GM19438 (cell line): ENCODE measurements around the gene MEFV.
"Not testable (repeated sequence)": the region's sequence is repeated elsewhere in the genome, so short reads cannot be mapped to it uniquely, and the experiment has no call there.

Source experiments
- ATAC-seq: cut with Tn5 transposase; IDR thresholded peaks from one replicate; pipeline ENCODE4 v1.9.1; 2021; ENCODE audit warnings: low read depth; ENCODE audit not compliant: unreplicated experiment

The MEFV gene

GRCh38 chr16:3271281-3271680 lies 14.8 kb upstream of the MEFV start:
- ATAC-seq, result not testable (repeated sequence)

- ATAC-seq, result not testable (repeated sequence)
Measured at GRCh38 chr16:3270718-3271117, 14.3 kb upstream of the MEFV start.

DNA sequence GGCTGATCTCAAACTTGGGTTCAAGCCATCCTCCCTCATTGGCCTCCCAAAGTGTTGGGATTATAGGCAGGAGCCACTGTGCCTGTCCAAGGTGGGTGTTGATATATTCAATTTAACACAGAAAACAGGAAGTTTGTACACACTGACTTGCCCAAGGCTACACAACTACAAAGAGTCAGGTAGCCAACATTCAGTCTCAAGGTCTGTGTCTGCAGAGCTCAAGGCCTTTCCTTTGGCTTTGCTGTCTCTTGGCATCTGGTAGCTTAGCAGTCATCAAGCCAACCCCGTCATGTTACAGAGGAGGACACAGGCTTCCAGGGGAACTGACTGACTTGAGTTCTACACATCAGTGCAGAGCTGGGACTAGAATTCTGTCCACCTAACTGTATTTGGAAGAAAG lies 11.9 kb upstream of the MEFV start:
- ATAC-seq, result no peak

DNA sequence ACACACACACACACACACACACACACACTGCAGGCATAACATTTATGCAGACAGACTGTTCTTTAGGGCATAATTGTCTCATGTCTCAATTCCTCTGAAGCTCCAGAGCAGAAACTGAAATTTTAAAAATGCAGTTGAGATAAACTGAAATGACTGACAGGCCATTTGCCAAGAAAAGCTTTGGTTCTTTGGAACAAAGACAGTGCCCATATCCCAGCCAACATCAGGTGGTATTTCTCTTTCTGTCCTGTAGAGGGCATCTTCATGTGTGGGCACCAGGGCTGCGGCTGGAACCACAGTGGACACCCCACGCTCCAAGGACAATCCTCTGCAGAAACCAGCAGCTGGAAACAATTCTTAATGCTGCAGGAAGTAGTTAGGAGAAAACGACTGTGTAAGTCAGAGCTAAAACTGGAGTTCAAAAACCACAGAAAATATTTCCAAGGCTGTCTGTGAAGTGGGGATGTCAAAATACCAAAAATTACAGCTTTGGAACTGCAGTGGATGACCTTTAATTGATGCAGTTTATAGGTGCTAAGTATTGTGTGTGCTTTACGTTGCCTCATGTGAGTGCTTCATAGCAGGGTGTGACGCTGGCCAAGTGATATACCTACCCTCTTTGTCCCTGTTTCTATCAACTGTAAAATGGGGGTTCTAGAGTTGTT lies 10.6 kb upstream of the MEFV start:
- ATAC-seq, result no peak

DNA sequence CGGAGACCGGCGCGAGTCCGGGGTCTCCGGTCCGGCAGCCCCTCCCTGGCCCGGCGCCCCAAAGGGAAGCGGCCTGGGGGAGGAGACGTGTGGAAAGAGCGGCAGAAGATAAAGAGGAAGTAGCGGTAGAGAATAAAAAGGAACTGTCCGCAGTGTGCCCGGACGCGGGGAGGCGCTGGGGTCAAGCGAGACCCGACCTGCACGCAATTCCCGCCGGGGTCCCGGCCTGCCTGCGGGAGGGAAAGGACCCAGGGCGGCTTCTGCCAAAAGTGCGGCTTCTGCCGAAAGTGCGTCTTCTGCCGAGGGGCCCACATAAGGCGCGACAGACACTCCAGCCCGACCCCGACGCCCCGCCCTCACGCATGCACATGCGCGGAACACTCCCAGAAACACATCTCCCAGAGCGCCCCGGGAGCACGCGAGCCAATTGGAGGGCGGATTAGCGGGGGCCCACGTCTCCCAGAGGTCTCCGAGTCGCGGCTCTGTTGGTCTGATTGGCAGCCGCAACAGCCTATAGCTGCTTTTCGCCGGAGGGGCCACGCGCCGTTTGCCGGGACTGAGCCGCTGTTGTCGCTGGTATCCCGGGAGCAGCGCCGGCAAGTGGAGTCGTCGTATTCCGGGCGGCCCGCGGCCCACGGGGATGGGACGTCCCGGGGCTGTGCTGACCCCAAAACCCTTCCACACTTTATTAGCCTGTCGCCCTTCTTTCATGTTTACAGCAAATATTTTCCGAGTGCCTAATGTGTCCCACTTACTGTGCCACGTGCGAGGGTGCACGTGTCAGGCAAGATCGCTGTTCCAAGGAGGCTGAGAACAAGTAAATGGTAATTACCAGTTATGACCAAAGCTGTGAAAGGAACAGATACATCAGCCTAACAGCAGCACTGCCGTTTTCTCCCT lies 8.0 kb upstream of the MEFV start:
- ATAC-seq, result peak; percentile 85

DNA sequence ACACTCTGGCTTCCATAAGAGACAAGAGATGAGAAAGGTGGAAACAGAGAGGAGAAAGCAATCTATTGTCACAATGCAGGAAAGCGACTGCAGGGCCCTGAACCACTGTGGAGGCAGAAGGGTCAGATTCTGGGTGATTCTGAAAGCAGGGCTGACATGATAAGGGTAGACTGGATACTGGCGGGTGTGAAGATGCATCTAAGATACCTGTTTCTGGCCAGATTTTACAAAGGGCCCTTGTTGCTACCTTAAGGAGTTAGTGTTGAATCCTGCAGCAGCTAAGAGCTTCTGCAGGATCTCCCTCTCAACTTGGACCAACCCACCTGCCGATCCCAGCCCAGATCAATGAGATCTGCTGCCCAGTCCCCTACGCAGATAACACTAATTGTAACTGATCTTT lies 6.1 kb upstream of the MEFV start:
- no peak for ATAC-seq

- no peak for ATAC-seq
Measured at GRCh38 chr16:3259836-3260235, 3.4 kb upstream of the MEFV start.

- no peak for ATAC-seq
Measured at GRCh38 chr16:3256866-3257465, 533 bp upstream of the MEFV start.

DNA sequence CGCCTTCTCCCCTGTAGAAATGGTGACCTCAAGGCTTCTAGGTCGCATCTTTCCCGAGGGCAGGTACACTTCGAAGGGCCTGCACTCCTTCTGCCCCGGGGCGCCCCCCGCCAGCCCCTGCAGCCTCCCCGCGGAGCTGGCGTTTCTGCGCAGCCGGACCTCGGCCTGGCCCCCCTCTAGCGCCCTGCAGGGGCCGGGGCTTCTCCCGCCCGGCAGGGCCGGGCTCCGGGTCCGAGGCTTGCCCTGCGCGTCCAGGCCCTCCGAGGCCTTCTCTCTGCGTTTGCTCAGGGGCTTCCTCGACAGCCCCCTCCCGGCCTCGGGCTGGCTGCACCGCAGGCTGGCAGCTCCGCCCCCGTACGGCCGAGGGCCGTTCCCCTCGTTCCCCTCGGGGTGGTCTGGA lies 2.1 kb downstream of the MEFV start:
- no peak for ATAC-seq

DNA sequence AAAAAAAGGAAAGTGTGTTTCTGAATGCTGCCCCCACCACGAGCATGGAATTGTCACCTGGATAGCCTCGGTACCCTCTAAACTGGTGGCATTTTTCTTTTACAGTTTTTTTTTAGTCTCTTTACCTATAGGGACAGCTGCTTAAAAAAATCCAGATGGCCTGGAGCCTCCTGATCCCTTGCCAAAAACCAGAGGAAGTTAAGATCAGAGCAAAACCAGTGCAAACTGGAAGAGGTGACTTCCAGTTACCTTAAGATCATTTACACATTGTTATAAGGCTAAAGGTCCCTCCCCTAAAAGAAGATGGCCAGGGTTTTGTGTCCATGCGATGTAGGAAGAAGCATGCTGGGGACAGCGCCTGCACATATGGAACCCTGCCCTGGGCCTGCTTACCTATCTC lies 3.5 kb downstream of the MEFV start:
- ATAC-seq, result no peak

DNA sequence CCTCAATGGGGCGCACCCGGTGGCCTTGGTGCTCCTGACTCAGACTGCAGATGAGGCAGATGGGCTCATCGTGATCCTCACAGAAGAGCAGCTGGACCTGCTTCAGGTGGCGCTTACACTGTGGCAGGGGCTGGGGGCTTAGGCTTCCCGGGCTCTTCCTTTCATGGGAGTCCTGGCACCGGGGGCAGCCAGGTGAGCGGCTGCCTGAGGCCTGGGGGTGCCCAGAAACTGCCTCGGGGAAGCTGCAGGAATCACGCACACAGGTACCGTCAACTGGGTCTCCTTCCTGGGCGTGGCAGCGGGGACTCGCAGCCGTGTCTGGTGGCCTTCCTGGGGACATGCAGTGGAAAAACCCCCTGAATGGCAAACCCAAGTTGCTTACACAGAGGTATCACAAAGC lies 7.0 kb downstream of the MEFV start:
- no peak for ATAC-seq

GRCh38 chr16:3249020-3249419 lies 7.4 kb downstream of the MEFV start:
- ATAC-seq, result no peak

DNA sequence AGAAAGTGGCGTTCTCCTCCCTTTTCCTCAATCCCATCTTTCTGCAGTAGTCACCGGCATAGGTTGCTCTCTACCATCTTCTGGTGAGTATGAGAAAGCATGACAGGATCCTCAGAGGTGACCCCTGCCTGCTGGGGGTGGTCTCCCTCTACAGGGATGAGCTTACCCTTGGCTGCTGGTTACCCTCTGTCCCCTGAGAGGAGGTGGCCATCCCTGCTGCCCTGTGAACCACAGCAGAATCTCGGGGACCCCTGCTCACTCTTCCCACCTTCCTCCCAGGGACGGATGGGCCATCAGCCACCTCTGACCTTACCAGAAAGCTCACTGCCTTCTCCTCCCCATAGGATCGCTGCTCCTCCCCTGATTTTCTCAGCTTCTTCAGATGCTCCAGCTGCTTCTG lies 7.8 kb downstream of the MEFV start:
- ATAC-seq, result no peak

- ATAC-seq, result no peak
Measured at GRCh38 chr16:3246876-3247275, 9.6 kb downstream of the MEFV start.

DNA sequence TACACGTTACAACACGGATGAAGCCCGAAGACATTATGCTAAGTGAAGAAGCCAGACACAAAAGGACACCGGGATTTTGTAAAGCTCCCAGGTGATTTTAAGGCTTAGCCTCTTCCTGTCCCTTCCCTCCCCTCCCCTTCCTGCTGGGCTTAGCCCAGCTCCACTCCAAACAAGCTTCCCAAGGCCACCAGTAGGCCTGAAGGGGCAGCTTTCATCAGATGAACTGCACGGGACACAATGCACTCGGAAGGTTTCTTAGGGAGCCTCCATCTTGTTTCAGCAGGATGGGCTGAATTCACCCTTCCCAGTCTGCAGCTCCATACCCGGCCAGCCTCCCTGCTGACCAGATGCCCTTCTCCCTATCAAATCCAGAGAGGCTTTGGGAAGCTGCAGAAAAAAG lies 10.4 kb downstream of the MEFV start:
- no peak for ATAC-seq

DNA sequence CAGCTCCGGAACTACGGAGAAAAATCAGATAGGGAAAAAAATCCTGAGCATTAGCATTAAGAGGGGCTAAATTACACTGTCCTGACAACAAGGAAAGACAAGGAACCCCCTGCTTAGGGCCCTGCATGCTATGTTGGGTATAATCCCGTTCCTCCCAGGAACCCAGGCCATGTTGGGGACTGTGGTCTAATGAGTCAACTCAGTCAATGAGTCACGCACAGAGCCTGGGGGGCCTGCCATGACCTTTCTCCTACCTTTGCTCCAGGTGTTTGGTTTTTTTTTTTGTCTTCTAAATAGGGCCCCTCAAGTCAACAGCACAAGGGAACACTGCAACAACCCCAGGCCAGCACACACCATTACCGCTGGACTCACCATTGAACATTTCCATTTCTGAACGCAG lies 12.6 kb downstream of the MEFV start:
- no peak for ATAC-seq

DNA sequence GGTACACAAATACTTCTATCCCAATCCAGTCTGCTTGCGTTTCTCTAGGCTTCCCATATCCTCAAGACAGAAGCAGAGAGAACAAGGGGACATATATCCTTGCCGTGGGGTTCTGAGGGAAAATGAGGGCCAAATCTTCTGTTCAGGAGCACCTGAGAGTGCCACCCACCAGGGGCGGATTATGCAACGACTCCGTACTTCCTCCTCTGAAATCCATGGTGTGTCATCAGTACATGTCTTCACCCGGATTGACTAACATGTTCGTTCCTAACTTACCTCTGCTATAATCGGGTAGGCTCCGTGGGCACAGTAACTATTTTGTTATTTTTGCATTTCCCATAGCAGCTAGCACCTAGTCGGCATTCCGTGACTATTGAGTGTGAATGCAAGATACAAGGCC lies 13.7 kb downstream of the MEFV start:
- ATAC-seq, result no peak

- no peak for ATAC-seq
Measured at GRCh38 chr16:3241761-3242160, 14.7 kb downstream of the MEFV start.

GRCh38 chr16:3235856-3236669 lies 20.4 kb downstream of the MEFV start:
- ATAC-seq, result no peak

DNA sequence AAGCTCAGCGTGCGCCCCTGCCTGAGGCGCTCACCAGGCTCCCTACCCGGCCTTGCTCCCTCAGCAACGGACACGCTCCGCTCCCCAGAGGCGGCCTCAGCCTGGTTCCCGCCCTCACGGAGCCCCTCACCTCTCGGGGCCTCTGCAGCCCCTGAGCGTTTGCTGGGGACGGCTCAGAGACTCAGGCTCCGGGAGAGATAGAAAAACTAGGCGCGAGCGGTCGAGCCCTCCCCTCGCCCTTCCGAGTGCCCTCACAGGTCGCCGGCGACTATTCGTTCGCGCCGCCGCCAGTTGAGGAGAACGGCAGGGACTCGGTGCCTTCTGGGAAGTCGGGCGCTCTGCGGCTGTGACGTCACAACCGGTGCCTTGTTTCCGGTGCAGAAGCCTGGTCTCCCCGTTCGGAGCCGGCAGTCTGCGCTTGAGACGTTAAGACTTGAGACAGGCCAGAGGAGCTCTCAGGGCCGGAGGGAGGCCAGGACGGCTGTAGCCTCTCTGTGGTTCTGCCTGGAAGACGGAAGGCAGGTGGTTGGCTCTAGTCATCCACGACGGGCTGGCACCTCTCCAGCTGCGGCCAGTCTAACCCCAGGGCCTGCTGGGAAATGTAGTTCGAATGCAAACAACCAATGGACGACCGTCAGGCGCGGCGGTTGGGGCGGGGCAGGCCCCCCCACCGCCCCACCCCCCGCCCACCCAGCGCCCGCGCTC lies 21.4 kb downstream of the MEFV start, which contains the start of gene ZNF200:
Gene ZNF200, minus strand, starts transcription at position 302 of the 705 bp plus-strand sequence. CDS start 1,403 bp downstream, outside the sequence.
- peak; percentile 97 for ATAC-seq
